GM23338 (cell line): ENCODE results near the gene SUPT5H. TPM values are rescaled to one million over a fixed set of nuclear protein-coding genes. Genes with fewer than 3 reads are reported as not detected.

Source experiments
- ATAC-seq: fragments of 200-7000 bp; cut with Tn5 transposase; 3 replicates; pipeline ENCODE4 v1.9.1; 2020
- DNase-seq: peaks from one replicate; pipeline ENCODE4 v3.0.0-alpha.2; 2015; ENCODE audit warnings: low spot score
- H2AFZ ChIP-seq: fragments of 200-600 bp; sonication (generic); 2 replicates; pipeline ENCODE4 v1.8.0; 2016; ENCODE audit warnings: antibody characterized with exemption, mild to moderate bottlenecking, moderate library complexity
- H3F3A ChIP-seq: fragments of 200-600 bp; sonication (generic); replicated peaks from 2 replicates; pipeline ENCODE4 v1.8.0; 2017; ENCODE audit warnings: antibody characterized with exemption, mixed run types, low read depth
- H3K27ac ChIP-seq: fragments of 200-600 bp; sonication (generic); 2 replicates; pipeline ENCODE4 v1.6.1; 2016; ENCODE audit warnings: low read depth
- H3K27me3 ChIP-seq: fragments of 200-600 bp; sonication (generic); 2 replicates; pipeline ENCODE4 v1.8.0; 2016; ENCODE audit warnings: mild to moderate bottlenecking, mixed run types, moderate library complexity; ENCODE audit not compliant: insufficient read depth
- H3K36me3 ChIP-seq: fragments of 200-600 bp; sonication (generic); 2 replicates; pipeline ENCODE4 v1.8.0; 2016; ENCODE audit warnings: mild to moderate bottlenecking; ENCODE audit not compliant: insufficient read depth
- H3K4me1 ChIP-seq: fragments of 200-600 bp; sonication (generic); 2 replicates; pipeline ENCODE4 v1.8.0; 2016; ENCODE audit warnings: mild to moderate bottlenecking, moderate library complexity; ENCODE audit not compliant: insufficient read depth
- H3K4me2 ChIP-seq: fragments of 200-600 bp; sonication (generic); 2 replicates; pipeline ENCODE4 v1.7.1; 2017; ENCODE audit warnings: mixed run types
- H3K4me3 ChIP-seq: fragments of 200-600 bp; sonication (generic); 2 replicates; pipeline ENCODE4 v1.6.1; 2016; ENCODE audit warnings: mixed run types
- H3K79me2 ChIP-seq: fragments of 200-600 bp; sonication (generic); replicated peaks from 2 replicates; pipeline ENCODE4 v1.8.0; 2017; ENCODE audit warnings: mild to moderate bottlenecking; ENCODE audit not compliant: insufficient read depth
- H3K9me2 ChIP-seq: fragments of 200-600 bp; sonication (generic); 2 replicates; pipeline ENCODE4 v1.8.0; 2017; ENCODE audit not compliant: insufficient read depth
- H4K20me1 ChIP-seq: fragments of 200-600 bp; sonication (generic); replicated peaks from 2 replicates; pipeline ENCODE4 v1.8.0; 2017; ENCODE audit warnings: mild to moderate bottlenecking; ENCODE audit not compliant: insufficient read depth
- H3K27ac Mint-ChIP-seq: 2 replicates; pipeline ENCODE4 v1.8.0; 2020; ENCODE audit warnings: inconsistent platforms, mild to moderate bottlenecking, moderate library complexity, mixed read lengths
- H3K27me3 Mint-ChIP-seq: 3 replicates; pipeline ENCODE4 v1.8.0; 2022; ENCODE audit warnings: low read depth, mild to moderate bottlenecking, moderate library complexity, mixed read lengths, inconsistent platforms; ENCODE audit not compliant: insufficient read depth, poor library complexity
- H3K36me3 Mint-ChIP-seq: 3 replicates; pipeline ENCODE4 v1.8.0; 2021; ENCODE audit warnings: low read depth, mild to moderate bottlenecking, inconsistent platforms, moderate library complexity, mixed read lengths
- H3K4me1 Mint-ChIP-seq: 3 replicates; pipeline ENCODE4 v1.8.0; 2020; ENCODE audit warnings: mild to moderate bottlenecking, inconsistent platforms, mixed read lengths
- H3K4me3 Mint-ChIP-seq: 3 replicates; pipeline ENCODE4 v1.8.0; 2021; ENCODE audit warnings: moderate library complexity, mild to moderate bottlenecking, inconsistent platforms, mixed read lengths
- H3K9me3 Mint-ChIP-seq: 3 replicates; pipeline ENCODE4 v1.8.0; 2020; ENCODE audit warnings: moderate library complexity, mild to moderate bottlenecking, inconsistent platforms, mixed read lengths
- JUNB ChIP-seq: IDR thresholded peaks from one replicate; pipeline ENCODE4 v1.6.1; 2016; ENCODE audit warnings: antibody characterized with exemption; ENCODE audit not compliant: unreplicated experiment
- ZNF114 ChIP-seq: fragments of 250-450 bp; sonication (Bioruptor Pico); IDR thresholded peaks from 2 replicates; pipeline ENCODE4 v1.5.0; 2020; ENCODE audit warnings: mild to moderate bottlenecking, moderate library complexity
- ZNF331 ChIP-seq: fragments of 250-450 bp; sonication (Bioruptor Pico); IDR thresholded peaks from 2 replicates; pipeline ENCODE4 v1.5.0; 2020; ENCODE audit warnings: low read depth, mild to moderate bottlenecking, moderate library complexity
- ZNF462 ChIP-seq: fragments of 250-450 bp; sonication (Bioruptor Pico); IDR thresholded peaks from 2 replicates; pipeline ENCODE4 v1.5.0; 2020; ENCODE audit warnings: mild to moderate bottlenecking, moderate library complexity
- polyA plus RNA-seq: library from polyadenylated mRNA; unstranded; fragments of >200 nt; fragmentation: Nextera tagmentation; extraction: Ambion mirVana; gene quantifications from 2 replicates; pipeline ENCODE4 v1.2.1, GENCODE V29; 2016
- total RNA-seq: library from RNA; depleted of rRNA; stranded (reverse); fragments of >200 nt; shearing (Covaris generic); gene quantifications from 2 replicates; pipeline ENCODE4 v1.2.3, GENCODE V29; 2014
- TF ChIP-seq, protein P1 (sequence below), 2 experiments: fragments of 200-600 bp in 1 of 2; sonication (generic) in 1 of 2; conservative IDR thresholded peaks; 2 replicates each; pipeline versions ENCODE4 v1.5.1 to v1.6.1; 2016 to 2017; ENCODE audit warnings: antibody characterized with exemption in 2 of 2, low read depth in 2 of 2, mild to moderate bottlenecking in 2 of 2, moderate library complexity in 1 of 2
- TF ChIP-seq, protein P2 (sequence below): IDR thresholded peaks from 2 replicates; pipeline ENCODE4 v1.6.1; 2016; ENCODE audit warnings: antibody characterized with exemption

Gene SUPT5H
- total and polyA plus RNA-seq, 2 experiments from 2014 or later, result 108 to 150 TPM

DNA sequence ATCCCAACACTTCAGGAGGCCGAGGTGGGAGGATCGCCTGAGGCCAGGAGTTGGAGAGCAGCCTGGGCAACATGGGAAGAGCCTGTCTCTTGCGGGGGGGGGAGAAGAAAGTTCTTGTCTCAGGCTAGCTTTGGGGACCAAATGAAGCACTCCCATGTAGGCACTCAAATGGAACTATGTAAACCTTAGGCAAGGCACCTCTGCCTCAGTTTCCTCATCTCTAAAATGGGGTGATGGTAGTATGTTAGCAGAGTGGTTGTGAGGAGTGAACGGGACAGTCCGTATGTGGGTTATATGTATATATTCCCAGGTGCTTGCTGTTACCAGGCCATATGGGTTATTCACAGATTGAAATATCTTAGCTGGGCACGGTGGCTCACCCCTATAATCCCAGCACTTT lies 46.8 kb downstream of the SUPT5H start (continued):
- TF ChIP-seq ZNF462 (CRISPR knock-in tag) (no peak), ZNF114 (CRISPR knock-in tag) (no peak), ZNF331 (CRISPR knock-in tag) (no peak)
- TF ChIP-seq, protein P1, sequence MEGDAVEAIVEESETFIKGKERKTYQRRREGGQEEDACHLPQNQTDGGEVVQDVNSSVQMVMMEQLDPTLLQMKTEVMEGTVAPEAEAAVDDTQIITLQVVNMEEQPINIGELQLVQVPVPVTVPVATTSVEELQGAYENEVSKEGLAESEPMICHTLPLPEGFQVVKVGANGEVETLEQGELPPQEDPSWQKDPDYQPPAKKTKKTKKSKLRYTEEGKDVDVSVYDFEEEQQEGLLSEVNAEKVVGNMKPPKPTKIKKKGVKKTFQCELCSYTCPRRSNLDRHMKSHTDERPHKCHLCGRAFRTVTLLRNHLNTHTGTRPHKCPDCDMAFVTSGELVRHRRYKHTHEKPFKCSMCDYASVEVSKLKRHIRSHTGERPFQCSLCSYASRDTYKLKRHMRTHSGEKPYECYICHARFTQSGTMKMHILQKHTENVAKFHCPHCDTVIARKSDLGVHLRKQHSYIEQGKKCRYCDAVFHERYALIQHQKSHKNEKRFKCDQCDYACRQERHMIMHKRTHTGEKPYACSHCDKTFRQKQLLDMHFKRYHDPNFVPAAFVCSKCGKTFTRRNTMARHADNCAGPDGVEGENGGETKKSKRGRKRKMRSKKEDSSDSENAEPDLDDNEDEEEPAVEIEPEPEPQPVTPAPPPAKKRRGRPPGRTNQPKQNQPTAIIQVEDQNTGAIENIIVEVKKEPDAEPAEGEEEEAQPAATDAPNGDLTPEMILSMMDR (conservative IDR thresholded peaks at IDR 0.05; ENCODE audit: low read depth in 2 of 2), result no peak

DNA sequence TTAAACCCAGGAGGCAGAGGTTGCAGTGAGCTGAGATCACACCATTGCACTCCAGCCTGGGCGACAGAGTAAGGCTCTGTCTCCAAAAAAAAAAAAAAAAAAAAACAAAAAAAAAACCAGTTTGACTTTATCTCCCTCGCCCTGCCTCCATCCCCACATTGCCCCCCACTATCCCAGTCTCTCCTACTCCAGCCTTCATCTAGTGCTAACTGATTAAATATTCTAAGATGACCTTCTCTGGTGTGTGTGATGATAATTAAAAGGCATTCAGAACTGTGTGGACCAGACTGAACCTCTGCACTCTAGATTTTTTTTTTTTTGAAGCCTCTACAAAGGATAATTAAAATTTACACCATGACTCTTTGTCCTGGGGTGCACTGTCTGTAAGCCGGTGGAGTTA lies 47.4 kb downstream of the SUPT5H start:
- H3K27me3 Mint-ChIP-seq, result peaks cover 22% of the 10 kb centered on the region
- TF ChIP-seq, protein P2, sequence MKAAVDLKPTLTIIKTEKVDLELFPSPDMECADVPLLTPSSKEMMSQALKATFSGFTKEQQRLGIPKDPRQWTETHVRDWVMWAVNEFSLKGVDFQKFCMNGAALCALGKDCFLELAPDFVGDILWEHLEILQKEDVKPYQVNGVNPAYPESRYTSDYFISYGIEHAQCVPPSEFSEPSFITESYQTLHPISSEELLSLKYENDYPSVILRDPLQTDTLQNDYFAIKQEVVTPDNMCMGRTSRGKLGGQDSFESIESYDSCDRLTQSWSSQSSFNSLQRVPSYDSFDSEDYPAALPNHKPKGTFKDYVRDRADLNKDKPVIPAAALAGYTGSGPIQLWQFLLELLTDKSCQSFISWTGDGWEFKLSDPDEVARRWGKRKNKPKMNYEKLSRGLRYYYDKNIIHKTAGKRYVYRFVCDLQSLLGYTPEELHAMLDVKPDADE, result no peak
- TF ChIP-seq ZNF462 (CRISPR knock-in tag) (no peak), ZNF114 (CRISPR knock-in tag) (no peak), JUNB (no peak)

More for the DNA sequence above, 47.4 kb downstream of the SUPT5H start:
- no peak overlapping the region for H3K4me2 ChIP-seq
- H3F3A ChIP-seq, result 0 out of 2 replicates have a peak, but pooled peaks cover 8% of the 10 kb centered on the region
- peaks cover 36% of the 10 kb centered on the region for H3K36me3 Mint-ChIP-seq
- peaks cover 25% of the 10 kb centered on the region; the same call in 1 of the 2 replicates for H3K36me3 ChIP-seq
- H3K4me1 ChIP-seq, result peaks cover 18% of the 10 kb centered on the region
- H3K9me3 Mint-ChIP-seq, result no peaks in the 10 kb centered on the region
- H2AFZ ChIP-seq, result no peak overlapping the region
- no peaks in the 10 kb centered on the region for H3K79me2 ChIP-seq
- H3K4me3 ChIP-seq, result no peak overlapping the region
- H3K27ac ChIP-seq, result peak overlapping the region; percentile 74
- ATAC-seq (no peak), DNase-seq (no peak)
- H3K9me2 ChIP-seq, result no peaks in the 10 kb centered on the region
- peaks cover 10% of the 10 kb centered on the region; the same call in 1 of the 2 replicates for H3K27me3 ChIP-seq
- peaks cover 10% of the 10 kb centered on the region for H3K4me1 Mint-ChIP-seq
- H3K4me3 Mint-ChIP-seq, result no peak overlapping the region
- no peaks in the 10 kb centered on the region; the same call in 1 of the 2 replicates for H4K20me1 ChIP-seq
- 0 out of 2 replicates have a peak overlapping the region, but pooled peaks have one; percentile 1 for H3K27ac Mint-ChIP-seq
